HG03280 (cell line): ENCODE measurements around the gene CCDC3.

ENCODE experiments used
- ATAC-seq: cut with Tn5 transposase; IDR thresholded peaks from one replicate; pipeline ENCODE4 v1.9.1; 2021; ENCODE audit warnings: mild to moderate bottlenecking, moderate library complexity; ENCODE audit not compliant: unreplicated experiment

Gene CCDC3

DNA sequence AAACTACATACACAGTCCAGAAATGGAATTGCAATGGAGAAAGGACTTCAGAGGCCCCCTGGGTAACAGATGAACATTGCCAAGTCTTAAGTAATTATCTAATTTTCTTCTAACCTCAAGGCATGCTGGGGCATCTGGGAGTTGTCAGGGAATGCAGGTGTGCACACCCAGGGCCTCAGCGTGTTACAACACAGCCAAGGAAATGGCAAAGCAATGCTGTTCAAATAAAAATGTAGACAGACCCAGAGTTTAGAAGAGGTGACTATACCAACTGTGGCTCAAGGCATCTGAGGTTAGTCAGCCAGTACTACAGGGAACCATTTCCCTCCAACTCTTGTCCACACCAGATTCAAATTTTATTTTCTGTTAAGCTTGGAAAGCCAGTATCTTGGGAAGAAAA, 73.6 kb downstream of the CCDC3 start:
- ATAC-seq, result no peak

DNA sequence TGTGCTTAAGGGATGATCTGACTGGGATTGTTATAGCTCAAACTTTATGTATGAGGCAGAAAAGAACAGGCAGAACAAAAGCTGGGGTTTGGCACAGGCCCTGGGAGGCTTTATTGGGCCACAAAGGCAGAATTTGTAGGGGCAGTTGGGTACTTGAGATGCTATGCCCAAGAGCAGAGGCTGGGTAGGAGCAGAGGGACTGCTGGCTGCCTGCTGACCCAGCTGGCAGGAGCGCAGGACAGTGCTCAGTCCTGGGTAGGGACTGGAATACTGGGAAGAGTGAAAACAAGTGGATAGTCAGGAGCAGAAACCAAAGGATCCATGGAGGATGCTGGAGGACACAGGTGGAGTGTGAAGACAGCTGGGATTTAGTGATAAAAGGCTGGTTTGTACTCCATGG, 75.7 kb downstream of the CCDC3 start:
- ATAC-seq, result no peak

DNA sequence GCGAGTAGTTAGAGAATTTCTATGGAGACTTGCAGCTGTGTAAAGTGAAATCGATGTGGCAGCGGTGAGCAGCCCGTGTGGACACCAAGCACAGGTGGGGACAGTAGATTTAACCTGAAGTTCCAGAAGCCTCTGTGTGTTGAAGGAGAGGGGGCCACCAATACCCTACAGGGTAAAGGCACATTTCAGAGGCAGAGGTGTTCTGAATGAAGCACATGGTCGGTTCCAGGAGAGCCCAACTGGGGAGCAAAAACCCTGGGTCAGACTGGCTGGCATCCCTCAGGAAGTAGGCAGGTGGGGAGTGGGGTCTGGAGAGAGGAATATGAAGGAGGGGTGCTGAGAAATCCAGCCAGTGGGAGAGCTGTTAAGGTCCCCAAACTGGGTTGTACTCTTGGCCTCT, 76.6 kb downstream of the CCDC3 start:
- no peak for ATAC-seq

DNA sequence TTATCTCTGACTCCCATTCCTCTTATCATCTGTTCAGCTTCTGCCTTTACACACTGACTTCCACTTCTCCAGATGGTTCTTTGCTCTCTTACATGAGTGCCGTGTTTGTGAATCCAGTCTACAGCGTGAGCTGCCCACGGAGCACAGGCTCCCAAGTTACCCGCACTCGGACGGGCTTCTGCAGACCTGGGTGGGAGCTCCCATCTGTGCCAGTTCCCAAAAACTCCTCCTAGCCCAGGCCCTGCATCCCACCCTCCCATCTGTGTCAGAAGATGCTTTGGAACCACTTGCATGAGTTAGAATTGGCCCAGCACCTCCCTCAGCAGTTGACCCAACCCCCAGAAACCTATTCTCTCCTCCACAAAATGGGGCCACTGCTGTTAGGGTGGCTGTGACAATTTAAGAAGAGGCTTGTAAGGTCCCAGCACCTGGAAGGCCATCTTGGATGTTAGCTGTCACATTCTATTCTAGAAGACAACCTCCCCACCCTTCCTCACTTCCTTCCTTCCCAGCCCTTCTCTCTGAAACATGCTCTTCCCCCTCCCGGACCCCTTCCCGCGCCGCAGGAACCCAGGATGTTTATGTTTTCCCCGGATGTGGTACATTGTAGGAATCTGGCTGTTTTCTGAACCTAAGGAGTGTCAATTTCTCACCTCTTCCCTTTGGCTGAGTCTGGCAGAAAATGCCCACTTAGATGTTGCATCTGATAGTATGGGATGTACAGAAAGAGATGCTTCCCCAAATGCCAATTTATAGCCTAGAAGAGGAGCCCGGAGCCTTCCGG, 79.2 kb downstream of the CCDC3 start:
- no peak for ATAC-seq

DNA sequence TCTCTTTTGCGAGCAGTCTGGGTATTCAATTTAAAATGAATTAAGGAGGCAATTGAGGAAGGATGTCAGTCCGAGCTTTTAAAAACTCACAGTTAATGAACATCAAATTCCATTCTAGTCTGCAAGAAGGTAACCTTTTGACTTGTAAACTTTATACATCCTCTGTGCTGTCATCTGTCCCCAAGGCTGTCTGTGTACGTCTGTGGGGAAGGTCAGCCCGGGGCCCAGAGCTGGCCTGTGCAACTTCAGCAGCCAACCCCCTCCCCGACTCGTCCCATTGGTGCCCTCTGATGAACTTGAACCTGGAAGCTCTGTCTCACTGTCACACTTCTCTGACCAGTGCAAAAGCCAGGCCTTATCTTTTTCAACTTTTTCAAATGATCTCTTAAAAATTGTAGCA, 80.3 kb downstream of the CCDC3 start:
- no peak for ATAC-seq

DNA sequence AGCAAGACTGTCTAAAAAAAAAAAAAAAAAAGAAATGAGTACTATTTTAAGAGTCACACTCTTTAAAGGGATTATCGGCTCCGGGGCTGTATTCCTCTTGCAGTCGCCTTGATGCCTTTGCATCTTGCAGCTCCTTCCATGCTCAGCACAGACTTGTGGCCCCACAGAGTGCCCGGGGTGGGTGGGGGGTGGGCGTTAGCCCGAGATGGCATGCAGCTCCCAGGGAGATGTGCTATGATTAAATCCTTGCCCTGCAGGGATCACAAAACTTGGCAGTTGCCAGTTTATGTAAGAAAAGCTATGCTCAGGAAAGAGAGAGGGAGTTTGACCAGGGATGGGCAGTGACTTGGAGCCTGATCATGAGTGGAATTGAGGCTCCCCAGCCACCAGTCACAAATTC, 81.9 kb downstream of the CCDC3 start:
- no peak for ATAC-seq

DNA sequence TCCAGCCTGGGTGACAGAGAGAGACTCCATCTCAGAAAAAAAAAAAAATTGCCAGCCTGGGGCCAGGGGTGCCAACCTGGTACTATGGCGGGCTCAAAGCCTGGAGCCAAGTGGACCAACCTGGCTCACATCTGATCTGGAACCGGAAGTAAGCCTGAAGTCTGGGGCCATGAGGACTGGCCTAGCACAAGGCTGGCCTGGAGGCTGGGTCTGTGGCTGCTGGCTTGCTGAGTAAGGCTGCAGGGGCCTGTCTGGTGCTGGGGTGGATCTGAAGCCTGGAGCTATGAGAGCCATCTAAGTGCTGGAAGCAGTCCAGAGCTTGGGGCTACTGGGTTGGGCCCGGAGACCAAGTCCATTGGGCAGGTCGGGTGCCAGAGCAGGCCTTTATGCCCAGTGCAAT, 84.9 kb downstream of the CCDC3 start:
- no peak for ATAC-seq

DNA sequence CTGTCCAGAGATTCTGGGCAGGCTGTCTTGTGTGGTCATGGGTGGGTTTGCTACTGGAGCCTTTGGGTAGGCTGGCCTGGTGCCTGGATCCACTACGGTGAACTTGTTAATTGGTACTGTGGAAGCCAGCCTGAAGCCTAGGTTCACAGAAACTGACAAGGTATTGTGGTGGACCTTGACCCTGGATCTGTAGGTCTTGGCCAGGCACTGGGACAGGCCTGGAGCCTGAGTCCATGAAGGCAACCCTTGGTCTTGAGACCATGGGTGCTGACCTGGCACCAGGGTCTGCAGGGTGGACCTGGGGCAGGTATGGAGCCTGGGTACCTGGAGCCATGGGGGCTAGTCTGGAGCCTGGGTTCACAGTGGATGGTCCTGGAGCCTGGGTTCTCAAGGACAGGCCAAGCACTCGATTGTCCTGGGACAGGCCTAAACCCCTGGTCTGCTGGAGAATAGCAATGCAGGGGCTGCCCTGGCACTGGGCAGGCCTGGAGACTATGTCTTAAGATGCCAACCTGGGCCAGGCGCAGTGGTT, 85.8 kb downstream of the CCDC3 start:
- ATAC-seq, result no peak

DNA sequence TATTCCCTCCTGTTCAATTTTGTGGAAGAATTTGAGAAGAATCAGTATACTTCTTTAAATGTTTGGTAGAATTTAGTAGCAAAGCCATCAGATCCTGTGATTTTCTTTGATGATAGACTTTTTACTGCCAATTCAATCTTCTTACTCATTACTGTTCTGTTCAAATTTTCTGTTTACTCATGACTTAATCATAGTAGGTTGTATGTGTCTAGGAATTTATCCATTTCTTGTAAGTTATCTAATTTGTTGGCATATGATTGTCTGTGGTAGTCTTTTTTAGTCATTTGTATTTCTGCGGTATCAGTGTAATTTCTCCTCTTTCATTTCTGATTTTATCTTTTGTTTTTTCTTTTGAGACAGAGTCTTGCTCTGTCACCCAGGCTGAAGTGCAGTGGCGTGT, 87.4 kb downstream of the CCDC3 start:
- ATAC-seq, result no peak

DNA sequence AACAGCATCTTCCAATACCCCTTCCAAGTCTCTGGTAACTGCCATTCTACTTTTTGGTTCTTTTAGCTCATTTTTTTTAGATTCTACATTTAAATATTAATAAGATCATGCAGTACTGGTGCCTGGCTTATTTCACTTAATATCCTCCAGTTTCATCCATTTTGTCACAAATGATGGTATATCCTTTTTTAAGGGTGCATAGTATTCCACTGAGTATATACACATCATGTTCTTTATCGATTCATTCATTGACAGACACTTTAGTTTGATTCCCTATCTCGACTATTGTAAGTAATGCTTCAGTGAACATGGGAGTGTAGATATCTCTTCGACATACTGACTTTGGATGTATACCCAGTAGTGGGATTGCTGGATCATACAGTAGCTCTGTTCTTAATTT, 89.7 kb downstream of the CCDC3 start:
- no peak for ATAC-seq

DNA sequence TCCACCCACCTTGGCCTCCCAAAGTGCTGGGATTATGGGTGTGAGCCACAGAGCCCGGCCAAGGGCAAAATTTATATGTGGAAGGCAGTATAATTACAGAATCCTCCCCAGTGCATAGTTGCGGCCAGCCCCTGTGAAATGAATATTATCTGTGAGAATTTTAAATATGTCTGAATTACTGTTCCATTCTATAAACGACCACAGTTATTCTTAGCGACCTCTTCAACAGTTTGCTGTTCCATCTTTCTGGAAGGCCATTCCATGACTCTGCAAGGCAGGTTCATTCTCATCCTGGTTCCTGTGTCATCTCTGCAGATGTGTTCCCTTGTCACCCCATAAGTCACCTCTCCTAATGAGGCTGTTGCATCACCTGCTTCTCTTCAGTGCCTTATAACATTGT, 90.7 kb downstream of the CCDC3 start:
- ATAC-seq, result no peak

DNA sequence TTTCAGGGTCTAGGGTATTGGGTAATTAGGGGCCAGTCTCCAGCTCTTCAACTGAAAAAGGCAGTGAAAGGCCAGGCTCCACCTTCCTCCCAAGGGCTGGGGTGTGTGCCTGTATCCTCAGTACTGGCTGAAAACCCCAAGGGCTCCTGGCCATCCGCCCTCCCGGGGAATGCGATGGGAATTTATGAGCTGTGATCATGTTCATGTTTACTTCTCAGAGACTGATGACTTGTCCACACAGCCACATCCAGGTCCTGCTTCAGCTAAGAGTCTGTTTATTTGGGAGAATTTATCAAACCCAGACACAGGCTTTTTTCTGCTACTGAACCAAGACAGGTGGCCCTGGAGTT, 91.7 kb downstream of the CCDC3 start:
- no peak for ATAC-seq

DNA sequence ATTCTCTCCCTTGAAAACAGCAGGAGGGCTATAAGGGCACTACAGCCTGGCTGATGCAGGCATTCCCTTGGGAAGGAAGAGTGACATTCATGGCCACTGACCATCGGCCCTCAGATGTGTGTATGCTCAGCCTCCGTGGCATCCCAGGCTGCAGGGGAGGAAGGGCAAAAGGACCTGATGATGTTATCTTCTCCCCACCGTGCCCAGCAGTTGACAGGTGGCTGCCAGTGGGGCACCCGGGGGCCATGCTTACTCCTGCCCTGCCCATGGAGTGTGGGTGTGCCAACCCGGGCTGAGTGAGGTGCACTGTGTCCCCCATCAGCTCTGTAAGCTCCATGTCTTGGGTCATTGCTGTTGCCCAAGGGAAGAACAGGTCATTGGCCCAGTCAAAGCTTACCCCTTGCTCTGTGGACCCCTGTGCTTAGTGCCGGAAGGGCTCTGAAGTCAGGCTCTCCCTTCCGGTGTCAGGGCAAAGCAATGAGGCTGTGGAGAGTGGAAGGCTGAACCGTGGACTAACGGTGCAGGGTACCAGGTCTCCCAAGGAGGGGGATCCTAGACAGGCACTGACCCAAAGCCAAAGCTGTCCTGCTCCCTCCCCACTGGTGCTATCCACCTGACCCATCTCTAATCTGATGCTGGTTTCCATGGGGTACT, 92.2 kb downstream of the CCDC3 start:
- no peak for ATAC-seq

DNA sequence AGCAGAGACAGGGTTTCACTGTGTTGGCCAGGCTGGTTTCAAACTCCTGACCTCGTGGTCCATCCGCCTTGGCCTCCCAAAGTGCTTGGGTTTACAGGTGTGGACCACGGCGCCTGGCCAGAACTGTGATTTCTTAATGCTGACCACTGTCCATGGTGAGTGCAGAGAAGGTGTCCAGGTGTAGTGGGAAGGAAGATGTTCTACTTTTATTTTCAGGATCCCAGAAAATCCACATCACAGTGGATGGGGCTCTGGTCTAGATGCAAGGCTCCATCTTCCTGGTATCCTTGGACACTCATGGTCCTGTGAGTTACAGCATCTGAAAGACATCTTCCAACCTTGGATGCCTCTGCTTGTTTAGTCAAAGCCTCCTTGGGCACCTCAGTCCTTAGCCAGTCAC, 92.7 kb downstream of the CCDC3 start:
- ATAC-seq, result no peak

DNA sequence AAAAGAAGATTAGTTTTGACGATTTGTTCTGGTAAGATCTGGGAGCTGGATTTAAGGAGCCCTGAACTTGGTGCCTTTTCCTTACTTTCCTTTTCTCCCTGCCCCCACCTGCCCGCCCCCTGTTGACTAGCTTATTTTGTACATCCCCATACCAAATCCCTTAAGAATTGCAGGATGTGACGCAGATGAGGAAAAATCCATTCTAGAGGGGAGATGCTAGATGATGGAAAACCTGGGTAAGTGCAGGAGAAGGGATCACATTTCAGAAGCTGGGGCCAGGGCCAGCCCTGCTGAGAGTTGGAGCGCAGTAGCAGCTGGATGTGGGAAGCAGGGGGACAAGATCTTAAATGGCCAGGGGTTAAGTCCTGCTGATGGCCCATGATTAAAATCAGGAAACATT, 93.9 kb downstream of the CCDC3 start:
- no peak for ATAC-seq

DNA sequence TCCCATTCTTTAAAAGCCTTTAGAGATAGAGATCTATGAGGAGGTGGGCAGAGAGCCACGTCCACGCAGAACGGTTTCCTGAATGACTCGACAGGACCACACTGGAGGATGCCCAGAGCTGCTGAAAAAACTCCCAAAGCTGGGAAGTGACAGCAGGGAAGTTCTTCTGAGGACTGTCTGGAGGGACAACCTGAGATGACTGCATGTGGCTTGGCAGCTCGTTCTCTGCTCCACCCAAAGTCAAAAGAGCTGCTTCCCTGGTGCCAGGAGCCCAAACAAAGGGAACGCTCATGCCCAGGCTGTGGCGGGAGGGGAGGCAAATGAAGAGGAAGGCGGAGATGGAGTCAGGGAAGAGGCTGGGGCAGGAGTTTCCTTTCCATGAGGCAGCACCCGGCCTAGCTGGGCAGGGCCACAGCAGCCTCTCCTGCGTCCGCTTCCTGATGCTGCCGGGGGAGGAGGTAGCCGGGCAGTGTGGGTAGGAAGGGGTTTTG, 95.4 kb downstream of the CCDC3 start:
- ATAC-seq, result no peak

DNA sequence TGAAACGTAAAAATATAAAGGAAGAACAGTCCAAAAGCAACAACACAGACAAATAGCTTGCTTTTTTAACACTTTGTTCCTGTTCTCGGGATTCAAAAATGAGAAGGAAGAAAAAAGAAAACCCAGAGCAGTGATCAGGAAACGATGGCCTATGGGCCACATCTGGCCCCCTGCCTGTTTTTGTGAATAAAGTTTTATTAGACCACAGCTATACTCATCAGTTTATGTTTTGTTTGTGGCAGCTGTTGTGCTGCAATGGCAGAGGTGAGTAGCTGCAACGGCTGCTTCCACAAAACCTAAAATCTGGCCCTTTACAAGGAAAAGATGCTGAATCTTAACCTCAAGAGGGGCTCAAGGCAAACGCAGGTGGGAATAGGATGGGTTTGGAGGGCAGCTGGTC, 96.4 kb downstream of the CCDC3 start:
- ATAC-seq, result no peak

DNA sequence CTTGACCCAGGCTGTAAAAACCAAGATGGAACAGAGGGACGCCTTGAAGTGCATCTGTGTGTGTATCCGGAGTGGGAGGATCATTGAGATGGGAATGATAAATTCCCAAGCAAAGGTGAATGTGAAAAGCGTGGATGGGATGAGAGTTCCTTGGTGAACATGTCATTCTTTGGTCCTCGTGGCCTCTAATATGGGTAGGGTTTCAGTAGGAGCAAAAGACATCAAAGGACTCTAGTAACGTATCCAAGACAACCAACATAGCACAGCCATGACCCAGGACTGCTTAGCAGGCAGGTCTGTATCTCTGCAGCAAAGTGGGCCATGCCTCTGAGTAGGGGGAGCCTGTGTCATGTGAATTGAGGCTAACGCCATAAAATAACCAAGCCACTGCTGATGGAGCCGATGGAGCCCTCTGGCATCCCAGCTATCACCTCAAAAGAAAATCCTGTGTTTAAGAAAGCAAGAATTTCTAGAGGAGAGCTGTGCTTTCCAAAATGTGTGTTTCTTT, 98.6 kb downstream of the CCDC3 start:
- no peak for ATAC-seq

DNA sequence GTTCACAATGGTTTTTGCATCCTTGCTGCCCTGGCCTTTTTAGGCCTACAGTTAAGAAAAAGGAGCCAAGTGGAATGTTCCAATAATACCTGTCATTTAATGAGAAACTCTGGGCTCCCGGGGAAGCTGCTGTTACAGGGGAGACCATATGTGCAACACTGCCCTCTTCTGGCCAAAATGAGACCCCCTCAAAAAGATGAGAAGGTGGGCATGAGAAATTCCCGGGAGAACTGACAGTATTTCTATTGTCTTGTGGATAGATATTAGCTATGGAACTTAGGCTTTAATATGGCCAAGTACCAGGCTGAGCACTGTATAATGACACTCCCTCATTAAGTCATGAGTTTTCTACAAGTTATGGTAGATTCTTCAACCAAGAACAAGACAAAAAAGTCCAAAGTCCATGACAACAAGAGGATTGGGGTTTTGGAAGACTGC, 99.4 kb downstream of the CCDC3 start:
- ATAC-seq, result no peak

DNA sequence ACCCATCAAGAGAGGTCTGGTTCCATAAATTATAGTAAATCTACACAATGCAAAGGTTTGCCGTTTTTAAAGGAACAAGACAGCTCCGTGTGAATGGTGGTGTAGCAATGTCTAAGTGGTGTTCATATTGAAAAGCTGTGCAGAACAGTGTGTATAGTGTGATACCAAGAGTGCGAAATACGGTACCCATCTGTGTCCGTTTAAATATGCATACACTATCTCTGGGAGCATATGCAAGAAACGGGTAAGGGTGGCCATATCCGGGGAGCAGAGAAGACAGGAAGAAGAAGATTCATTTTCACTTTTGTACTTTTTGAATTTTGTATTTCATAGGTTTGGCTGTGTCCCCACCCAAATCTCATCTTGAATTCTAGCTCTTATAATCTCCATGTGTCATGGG, 102.0 kb downstream of the CCDC3 start:
- no peak for ATAC-seq

DNA sequence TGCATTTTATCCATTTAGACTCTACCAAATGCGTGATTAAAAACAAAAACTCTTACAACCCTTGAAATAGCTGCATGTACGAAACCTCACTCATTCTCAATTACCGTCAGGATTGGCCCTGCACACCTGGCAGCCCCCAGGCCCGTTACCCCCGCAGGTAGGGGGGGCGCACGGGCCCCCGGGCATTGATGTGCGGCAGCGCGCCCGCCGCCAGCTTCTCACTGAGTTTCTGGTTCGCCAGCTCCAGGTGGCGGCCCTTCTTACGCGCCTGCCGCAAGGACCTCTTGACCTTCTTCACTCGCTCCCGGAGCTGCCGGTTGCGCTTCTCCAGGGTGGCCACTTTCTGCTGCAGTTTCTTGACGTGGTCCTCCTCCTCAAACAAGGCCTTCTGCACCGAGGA, 103.2 kb downstream of the CCDC3 start:
- no peak for ATAC-seq

DNA sequence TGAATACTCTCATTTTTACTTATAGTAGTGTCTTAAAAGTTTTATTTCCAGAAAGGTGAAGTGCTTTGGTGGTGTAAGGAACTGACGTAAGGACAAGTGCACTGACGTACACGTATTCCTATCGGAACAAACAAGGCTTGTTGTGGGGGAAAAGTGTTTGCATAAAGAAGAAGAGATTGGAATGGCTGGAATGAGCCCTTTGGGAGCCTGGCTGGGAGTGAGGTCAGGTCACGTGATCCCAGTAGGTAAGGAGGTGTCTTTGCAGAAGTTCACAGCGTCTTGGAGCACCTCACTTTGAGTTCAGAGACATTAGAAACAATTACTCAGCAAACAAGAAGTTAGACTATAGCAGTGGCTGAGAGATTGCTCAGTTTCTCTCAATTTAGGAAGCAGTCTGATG, 104.2 kb downstream of the CCDC3 start:
- no peak for ATAC-seq
